Stimulated activated CD4-positive, alpha-beta T cell treated with anti-CD3 and anti-CD28 coated beads, Interleukin-12 subunit alpha, Interleukin-12 subunit beta, amount 100 ng/mL, for 24 hours (primary cell): Measurements from ENCODE around the gene B3GNT8.
"Not testable (repeated sequence)": the region's sequence is repeated elsewhere in the genome, so short reads cannot be mapped to it uniquely, and the experiment has no call there.

Experiments
- DNase-seq, 2 experiments: peaks; one replicate each; pipeline ENCODE4 v3.0.0-alpha.2; 2020; ENCODE audit warnings: low read depth in 2 of 2

B3GNT8 gene, protein sequence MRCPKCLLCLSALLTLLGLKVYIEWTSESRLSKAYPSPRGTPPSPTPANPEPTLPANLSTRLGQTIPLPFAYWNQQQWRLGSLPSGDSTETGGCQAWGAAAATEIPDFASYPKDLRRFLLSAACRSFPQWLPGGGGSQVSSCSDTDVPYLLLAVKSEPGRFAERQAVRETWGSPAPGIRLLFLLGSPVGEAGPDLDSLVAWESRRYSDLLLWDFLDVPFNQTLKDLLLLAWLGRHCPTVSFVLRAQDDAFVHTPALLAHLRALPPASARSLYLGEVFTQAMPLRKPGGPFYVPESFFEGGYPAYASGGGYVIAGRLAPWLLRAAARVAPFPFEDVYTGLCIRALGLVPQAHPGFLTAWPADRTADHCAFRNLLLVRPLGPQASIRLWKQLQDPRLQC

DNA sequence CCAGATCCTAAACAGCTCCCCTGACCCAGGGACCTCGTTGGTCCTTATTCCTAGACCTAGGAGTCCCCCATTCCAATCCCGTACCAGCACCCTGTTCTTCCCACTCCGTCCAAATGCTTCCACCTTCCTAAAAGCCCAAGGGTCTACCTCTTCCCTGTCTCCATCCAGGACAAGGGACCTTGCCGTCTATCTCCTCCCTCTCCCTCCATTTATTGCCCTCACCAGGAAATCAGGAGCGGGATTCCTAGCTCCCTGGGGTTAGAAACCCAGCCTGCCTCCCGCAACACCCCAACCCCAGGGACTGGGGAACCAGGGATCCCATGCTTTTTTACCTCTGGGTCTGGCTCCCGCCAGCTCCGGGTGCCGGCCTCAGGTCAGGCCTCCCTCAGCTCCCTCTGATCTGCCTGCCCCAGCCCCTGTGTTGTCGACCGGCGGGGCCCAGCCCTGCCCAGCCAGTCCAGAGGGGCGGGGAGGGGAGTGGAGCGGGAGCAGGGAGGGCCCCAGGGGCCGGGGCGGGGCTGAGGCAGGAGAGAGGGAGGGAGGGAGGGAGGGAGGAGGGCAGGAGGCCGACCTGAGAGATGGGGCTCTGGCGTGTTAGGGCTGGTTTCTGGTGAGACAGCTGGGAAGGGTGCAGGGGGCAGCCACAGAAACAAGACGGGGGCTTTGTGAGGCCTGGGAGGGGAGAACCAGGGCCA lies at the start of gene B3GNT8:
B3GNT8 (minus strand) TSS at position 423 of the 695 bp plus-strand sequence. CDS start 596 bp downstream, outside the sequence.
- DNase-seq = peak in 1 of 2 experiments; percentile 34

DNA sequence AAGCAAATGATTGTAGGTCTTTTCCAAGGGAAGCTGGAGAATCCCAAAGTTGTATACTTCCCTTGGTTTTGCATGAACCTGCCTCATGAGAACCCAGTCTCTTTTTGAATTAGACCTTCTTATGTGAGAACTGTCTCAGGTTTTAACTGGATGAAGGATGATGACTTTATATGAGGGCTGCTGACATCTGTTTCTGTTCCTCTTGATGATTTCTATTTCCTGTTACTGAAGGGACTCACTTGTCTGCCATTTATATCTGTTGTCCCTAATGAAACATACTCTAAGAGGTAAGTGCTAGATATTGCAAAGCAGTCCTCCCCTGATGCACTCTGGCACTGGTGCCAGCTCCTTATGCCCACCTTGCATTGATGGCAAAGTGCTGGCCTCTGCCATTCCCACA lies 49.4 kb upstream of the B3GNT8 start:
- no peak for DNase-seq

DNA sequence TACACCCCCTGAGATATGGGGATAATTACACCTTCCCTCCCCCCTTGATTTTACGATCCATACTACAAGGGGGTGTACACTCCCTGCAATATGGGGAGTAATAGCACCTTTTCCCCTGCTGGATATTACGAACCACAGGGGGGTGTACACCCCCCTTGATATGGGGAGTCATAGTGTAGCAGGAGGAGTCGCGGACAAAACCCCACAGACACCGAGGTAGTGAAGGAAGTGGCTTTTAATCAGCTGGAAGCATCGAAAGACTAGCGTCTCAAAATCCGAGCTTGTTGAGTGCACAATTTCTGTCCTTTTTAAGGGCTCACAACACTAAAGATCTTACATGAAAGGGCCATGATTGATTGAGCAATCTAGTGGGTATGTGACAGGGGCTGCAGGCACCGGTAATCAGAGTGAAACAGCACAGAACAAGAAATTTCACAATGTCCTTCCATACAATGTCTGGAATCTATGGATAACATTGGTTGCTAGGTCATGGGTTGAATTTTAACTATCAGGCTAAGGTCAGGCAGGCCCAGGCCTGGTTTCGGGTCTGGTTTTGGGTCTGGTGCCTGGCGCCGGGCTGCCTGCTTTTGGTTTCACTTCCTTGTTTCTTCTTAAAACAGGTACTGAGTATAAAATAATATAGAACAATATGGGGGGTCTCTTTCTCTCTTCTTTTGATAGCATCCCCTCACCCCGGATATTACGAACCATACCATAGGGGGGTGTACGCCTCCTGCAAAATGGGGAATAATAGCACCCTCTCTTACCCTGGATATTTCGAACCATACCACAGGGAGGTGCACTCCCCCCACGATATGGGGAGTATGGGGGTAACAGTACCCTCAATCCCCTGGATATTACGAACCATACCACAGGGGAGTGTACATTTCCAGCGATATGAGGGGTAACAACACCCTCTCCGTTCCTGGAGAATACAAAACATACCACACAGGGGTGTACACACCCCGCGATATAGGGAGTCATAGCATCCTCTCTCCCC lies 36.4 kb upstream of the B3GNT8 start:
- not testable (repeated sequence) for DNase-seq

DNA sequence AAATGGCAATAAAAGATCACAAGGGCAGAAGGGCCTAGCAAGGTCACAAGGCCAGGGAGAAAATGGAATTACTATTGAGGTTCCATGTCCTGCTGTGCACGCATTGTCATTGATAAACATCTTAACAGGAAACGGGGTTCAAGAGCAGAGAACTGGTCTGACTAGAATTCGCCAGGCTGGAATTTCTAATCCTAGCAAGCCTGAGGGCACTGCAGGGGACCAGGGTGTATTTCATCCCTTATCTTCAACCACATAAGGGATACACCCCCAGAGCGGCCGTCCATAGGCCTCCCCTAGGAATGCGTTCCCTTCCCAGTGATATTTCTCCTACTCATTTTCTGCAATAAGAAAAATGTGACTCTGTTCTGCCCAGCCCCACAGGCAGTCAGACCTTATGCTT lies 35.3 kb upstream of the B3GNT8 start:
- no peak for DNase-seq

DNA sequence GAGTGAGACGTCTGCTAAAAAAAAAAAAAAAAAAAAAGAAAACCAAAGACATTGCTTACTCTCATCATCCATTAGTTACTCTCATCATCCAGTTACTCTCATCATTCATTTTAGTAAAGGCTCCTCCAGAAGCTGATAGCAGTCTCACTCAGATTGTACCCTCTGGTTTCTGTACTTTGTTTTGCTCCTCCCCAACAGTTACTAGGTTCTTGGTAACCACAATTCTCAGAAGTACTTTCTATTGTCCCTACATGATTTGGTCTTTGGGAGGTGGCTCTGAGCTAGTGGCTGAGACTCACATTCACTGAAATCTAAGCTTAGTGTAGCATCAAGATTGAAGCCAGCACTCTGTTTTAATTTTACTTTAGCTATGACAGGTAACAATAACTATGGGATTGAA lies 30.1 kb upstream of the B3GNT8 start:
- DNase-seq = no peak

DNA sequence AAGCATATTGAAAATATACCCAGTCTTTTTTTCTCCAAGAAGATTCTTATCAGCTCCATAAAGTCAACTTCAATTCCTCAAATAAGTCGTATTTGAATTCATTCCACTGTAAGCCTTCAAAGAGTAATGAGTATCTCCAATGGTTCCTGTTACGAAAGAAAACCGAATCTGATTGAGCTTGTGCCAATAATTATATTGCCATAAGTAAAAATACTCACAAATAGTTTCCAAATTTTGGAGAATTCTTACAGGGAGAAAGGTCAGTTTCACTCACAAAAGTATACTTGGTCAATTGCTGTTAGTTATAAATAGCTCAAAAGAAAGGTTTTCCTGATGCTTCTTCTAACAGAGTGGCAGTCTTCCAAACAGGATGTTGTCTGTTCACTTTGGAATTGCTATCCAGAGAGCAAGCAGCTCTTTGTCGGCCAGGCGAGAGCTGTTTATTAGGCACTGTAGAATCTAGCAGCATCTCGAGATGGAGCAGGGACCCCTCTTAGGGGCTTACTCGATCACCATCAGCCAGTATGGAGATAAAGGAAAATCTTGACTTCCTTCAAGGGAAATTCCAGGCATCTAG lies 29.3 kb upstream of the B3GNT8 start:
- DNase-seq = no peak

DNA sequence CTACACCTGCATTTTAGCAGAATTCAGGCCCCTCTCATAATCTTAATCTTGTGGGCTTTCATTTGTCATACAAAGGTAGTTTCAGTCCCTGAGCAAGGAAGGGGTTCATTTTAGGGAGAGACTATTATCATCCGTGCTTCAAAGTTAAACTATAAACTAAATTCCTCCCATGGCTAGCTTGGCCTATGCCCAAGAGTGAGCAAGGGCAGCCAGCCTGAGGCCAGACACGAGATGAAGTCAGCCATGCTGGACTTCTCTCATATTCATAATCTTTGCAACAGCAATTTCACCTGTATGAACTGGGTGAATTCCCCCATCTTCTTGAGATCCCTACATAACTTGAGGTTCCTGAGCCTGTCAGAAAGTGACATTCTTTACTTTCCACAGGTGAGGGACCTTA lies 28.8 kb upstream of the B3GNT8 start:
- DNase-seq = no peak

DNA sequence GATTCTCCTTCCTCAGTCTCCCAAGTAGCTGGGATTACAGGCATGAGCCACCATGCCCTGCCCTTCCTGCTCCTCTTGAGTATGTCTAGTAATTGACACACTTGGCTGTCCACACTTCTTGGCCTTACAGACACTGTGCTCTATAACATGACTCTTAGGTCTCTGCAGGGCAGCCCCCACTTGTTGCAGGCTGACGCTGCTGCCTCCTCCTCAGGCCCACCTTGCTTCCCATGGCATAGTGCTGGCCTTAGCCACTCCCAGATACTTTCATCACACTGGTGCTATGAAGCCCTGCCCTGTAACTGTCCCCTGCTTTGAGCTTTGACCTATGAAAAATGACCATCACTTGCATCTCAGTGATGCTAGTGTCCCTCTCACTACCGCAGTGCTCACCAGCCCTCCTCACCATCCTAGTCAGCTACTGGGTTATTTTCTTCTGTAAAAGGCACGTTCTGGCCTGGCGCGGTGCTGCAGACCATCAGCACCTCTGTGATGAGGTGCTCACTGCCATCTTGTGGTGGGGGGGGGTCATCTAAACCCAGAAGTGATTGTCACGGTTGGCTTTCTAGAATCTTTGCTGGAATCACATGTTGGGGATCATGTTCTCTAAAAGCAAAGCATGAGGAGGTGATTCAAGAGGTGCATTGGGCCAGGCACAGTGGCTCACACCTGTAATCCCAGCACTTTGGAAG lies 25.6 kb upstream of the B3GNT8 start:
- DNase-seq = no peak

DNA sequence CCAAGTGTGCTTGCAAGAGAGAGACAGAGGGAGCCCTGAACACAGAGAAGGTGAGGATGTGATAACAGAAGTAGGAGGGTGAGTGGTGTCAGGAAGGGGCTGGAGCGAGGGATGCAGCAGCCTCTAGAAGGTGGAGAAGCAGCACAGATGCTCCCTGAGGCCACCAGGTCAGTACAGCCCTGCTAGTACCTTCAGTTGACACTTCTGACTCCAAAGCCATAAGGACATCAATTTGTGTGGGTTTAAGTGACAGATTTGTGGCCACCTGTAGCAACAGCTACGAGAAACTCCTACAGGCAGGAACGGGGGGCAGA lies 22.6 kb upstream of the B3GNT8 start:
- DNase-seq = no peak

DNA sequence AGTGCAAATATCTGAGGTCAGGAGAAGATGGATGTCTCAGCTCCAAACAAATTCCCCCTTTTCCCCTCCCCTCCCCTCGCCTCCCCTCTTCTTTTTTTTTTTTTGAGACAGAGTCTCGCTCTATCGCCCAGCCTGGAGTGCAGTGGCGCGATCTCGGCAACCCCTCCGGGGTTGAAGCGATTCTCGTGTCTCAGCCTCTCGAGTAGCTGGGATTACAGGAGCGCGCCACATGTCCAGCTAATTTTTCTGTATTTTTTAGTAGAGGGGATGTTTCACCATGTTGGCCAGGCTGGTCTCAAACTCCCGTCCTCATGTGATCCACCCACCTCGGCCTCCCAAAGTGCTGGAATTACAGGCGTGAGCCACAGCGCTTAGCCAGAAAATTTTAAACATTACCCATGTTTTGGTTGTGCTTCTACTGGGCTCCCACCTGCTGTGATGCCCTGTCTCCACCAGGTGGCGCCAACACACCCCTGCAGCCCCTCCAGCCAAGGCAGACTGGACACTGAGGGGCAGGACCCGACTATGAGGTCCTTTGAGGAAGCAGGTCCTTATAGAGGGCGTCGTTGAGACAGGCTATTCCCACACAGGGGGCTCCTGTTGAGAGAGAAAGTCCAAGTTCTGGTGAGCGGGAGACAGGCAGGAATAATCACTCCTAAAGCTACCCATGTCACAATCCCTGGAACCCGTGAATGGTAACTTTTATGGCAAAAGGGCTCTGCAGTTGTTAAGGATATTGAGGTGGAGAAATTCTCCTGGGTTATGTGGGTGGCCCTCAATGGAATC lies 22.1 kb upstream of the B3GNT8 start:
- DNase-seq = peak; percentile 49 to 59

DNA sequence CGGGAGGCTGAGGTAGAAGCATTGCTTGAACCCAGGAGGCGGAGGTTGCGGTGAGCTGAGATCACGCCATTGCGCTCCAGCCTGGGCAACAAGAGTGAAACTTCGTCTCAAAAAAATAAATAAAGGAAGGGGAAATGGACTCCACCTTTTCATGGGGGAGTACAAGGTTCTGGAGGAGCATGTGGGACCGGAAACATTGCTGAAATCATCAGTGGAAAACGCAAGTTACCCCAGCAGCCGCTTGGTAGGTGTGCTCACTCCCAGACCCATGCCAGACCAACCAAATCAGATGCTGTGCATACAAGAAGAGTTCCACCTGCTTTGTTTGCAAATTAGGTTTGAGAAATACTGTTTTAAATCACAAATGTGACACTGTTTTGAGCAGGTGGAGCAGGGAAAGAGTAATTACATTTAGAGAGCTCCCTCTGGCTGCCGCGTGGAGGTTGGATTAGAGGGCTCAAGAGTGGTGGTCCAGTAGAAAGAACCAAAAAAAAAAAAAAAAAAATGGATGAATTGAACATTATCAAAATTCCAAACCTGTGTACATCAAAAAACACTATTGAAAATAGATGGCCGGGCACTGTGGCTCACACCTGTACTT lies 20.7 kb upstream of the B3GNT8 start:
- no peak for DNase-seq

DNA sequence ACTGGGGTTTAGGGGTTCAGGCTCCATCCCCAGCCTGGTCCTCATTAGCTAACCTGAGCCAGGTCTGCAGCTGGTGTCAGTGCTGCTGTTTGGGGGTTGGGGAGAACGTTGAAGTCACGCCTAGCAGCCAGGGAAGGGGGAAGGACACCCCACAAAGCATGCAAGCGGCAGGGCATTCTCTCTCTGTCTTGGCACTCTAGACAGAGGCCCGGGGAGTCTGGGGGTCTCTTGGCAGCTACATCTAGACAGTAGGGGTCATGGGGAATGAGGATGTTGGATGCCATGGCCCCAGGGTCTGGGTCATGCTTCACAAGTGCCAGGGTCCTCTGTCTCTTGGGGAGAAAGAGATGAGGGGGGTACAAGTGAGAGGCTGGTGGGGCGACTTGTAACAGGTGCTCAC lies 18.4 kb upstream of the B3GNT8 start:
- no peak for DNase-seq

DNA sequence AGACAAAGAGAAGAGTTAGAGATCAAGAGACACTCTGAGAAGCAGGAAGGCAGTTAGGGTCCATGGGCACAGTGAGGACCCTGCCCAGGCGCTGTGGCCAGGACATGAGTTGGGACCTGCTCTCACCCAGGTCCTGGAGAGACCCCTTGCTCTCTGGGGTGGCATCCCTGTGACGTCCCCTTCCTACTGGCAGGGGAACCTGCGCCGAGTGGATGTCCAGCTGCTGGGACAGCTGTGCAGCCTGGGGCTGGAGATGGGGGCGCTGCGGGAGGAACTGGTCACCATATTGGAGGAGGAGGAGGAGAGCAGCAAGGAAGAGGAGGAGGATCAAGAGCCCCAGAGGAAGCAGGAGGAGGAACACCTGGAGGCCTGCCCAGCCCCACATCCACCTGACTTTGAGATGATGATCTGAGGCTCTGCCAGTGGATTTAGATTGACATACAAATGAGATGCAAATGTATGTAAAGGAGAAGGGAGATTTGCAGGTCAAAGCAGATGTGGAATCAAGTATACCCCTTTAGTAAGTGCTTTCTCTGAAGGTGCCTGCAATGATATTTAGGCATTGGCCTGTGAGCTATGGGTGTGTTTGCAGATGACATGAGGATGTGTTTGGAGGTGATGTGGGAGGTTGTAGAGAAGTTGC lies 16.8 kb upstream of the B3GNT8 start:
- no peak for DNase-seq

DNA sequence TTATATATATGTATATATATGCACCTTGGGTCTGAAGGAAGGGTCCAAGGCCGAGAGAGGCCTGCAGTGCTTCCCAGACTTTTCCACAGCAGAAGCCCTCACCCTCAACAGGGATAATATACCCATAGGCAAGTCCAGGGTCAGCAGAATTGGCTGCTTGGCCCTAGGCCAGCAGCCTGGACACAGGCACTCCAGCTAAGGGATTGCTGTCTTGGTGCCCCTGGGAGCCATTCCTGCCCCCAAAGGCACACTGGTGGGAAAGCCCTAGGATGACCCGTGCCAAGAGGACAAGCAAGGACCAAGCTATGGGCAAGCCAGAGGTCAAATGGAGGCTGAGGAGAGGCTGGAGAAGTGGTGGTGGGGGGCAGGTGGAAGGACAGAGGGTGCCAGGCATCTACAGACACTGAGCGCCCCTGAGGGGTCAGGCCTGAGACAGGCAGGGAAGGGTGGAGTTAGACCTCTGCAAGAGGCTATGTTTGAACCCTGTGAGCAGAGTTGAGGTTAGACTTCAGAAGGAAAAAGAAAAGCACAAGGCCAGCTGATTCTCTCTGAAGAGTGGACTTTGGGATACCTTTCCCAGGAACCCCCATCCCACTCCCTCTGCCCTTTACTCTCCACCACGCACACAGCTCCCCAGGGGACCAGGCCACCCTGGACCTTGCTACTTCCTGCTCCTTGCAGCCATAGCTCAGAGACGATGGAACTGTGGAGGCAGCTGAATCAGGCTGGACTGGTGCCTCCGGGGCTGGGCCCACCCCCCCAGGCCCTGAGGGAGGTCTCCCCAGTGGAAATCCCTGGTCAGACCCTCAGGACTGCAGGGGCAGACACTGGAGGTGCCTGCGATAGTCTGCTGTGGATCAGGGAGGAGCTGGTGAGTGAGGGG lies 15.5 kb upstream of the B3GNT8 start, which contains the start of gene ERICH4:
ERICH4 (plus strand) TSS at position 684 of the 883 bp plus-strand sequence; CDS start at position 698, 14 bp downstream.
- DNase-seq = no peak

DNA sequence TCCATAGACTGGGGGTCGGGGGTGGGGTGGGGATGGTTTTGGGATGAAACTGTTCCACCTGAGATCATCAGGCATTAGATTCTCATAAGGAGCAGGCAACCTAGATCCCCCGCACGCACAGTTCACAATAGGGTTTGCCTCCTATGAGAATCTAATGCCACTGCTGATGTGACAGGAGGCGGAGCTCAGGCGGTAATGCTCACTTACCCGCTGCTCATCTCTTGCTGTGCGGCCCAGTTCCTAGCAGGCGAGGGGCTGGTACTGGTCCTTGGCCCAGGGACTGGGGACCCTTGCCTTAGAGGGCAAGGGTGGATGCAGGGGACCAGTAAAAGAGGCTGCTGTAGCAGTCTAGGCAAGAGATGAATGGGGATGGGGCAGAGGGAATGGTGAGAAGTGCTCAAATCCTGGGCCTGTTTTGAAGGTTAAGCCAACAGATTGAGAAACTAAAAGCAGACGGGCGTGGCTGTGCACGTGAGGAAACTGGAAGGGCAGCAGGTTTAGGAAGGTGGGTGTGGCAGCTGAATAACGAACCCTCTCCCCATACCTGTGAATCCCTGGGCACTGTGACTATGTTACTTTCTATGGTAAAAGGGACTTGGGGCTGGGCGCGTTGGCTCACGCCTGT lies 14.3 kb upstream of the B3GNT8 start:
- DNase-seq = no peak

DNA sequence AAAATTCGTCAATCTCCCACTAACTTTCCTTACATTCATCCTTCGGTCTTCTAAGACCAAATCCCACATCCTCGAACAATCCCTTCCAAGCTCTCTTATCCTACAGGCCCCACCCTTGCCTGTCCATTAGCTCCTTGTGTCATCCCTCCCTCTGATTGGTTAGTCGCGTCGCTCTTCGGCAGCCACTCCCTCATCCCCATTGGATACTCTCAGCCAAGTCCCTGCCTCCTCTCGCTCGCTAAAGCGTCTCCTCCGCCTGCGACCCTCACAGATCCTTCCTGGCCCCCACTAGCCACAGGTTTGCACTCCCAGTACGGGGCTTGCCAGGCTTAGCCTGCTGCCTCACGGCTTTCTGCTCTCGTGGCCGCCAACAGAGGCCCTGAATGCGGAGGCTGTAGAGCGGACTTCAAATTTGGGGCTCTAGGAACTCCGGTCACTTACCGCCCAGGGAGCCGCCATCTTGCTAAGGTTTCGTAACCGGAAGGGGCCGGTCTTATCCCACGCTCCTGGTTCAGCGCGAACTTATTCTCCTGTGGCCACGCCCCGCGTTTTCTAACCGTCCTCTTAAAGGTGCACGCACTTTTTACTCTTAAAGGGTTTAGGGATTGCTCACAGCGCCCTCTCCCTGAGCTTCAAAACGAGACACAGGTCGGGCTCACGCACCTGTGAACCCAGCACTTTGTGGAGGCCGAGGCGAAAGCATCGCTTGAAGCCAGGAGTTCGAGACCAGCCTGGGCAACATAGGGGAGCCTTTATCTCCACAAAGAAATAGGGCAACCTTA lies 12.5 kb upstream of the B3GNT8 start, which contains the start of gene DMAC2:
DMAC2 (minus strand) TSS at position 472 of the 782 bp plus-strand sequence; CDS start at position 459, 13 bp downstream.
- peak; percentile 91 to 97 for DNase-seq
